ENCODE measurements around the gene SYCE1L.

- TF ChIP-seq POLR2A (IDR thresholded peaks at IDR 0.05) (no peak), CTCF (IDR thresholded peaks at IDR 0.05) (no peak)
Observed at GRCh38 chr16:77168901-77169300, 30.3 kb upstream of the SYCE1L start.
